AG09319 (cell line): ENCODE data around the gene NBEA.

Experiments
- DNase-seq: peaks from one replicate; pipeline ENCODE4 v3.0.0-alpha.2; 2010; ENCODE audit warnings: low read depth; ENCODE audit errors: extremely low read depth
- CTCF ChIP-seq: IDR thresholded peaks from 2 replicates; pipeline ENCODE4 v1.5.1; 2011; ENCODE audit warnings: low read depth, mild to moderate bottlenecking, inconsistent platforms, low read length, moderate library complexity

The NBEA gene

GRCh38 chr13:35567406-35567980 is 625.4 kb downstream of the NBEA start:
- TF ChIP-seq CTCF, result no peak
- no peak for DNase-seq

GRCh38 chr13:35573639-35574038 is 631.6 kb downstream of the NBEA start:
- DNase-seq, result no peak
- no peak for TF ChIP-seq CTCF

- TF ChIP-seq CTCF, result no peak
These were observed 650.4 kb downstream of the NBEA start for GRCh38 chr13:35592457-35592856.

GRCh38 chr13:35593651-35594050 is 651.6 kb downstream of the NBEA start:
- TF ChIP-seq CTCF, result no peak
- DNase-seq, result no peak

More at GRCh38 chr13:35592457-35592856, 650.4 kb downstream of the NBEA start:
- no peak for DNase-seq

- no peak for DNase-seq
- TF ChIP-seq CTCF, result no peak
These were observed 652.0 kb downstream of the NBEA start for GRCh38 chr13:35594096-35594495.

- no peak for TF ChIP-seq CTCF
- DNase-seq, result no peak
These were observed 653.1 kb downstream of the NBEA start for GRCh38 chr13:35595181-35595580.

GRCh38 chr13:35596321-35597030 is 654.4 kb downstream of the NBEA start:
- no peak for TF ChIP-seq CTCF
- DNase-seq, result no peak
